D341Med (cell line): ENCODE results near the gene CEACAM16.
"Not testable (repeated sequence)": the region's sequence is repeated elsewhere in the genome, so short reads cannot be mapped to it uniquely, and the experiment has no call there.

Experiments used
- DNase-seq: peaks from one replicate; pipeline ENCODE4 v3.0.0; 2012; ENCODE audit warnings: low spot score

CEACAM16 gene

GRCh38 chr19:44677019-44677811 is 21.7 kb upstream of the CEACAM16 start:
- no peak for DNase-seq

- no peak for DNase-seq
Measured at GRCh38 chr19:44680536-44680935, 18.4 kb upstream of the CEACAM16 start.

DNA sequence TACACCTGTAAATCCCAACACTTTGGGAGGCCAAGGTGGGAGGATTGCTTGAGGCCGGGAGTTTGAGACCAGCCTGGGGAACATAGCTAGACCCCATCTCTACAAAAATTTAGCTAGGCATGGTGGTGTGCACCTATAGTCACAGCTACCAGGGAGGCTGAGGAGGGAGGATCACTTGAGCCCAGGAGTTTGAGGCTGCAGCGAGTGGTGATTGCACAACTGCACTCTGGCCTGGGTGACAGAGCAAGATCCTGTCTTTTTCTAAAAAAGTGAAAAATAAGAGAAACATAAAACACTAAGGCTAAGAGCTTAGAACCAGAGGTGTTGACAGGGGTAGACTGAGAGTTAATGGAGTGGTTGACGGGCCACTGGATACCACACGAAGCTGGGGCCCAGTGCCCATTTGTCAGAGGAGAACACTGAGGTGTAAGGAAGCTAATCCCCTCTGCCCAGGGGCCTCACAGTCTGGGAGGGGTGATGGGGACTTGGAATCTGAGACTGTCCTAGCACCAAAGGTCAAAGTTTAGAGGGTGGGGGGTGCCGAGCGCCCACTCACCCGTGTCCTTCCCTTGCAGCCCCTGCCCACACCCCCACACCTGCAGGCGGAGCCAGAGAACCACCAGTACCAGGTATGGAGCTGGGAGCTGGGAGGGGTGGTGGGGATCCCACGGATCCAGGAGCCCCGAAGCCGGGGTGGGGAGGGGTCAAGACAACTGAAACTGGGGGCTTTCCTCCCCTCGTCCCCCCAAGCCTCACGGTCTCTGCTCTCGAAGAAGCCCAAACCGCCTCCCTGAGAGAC is 16.8 kb upstream of the CEACAM16 start:
- DNase-seq, result no peak

DNA sequence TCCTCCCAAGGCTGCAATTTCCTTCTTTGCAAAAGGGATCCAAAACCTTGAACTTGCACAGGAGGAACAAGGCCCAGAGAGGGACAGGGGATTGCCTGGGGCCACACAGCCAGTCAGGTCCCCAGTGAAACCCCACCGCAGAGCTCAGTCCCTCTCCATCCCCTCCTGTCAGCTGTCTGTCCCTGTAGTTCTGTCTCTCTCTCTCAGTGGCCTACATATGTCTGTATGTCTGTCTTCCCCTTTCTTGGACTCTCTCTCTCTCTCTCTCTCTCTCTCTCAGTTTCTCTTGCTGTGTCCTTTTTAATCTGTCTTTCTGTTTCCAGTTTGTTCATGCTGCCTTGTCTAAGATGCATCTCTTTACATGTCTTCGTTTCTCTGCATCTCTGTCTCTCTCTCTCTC is 16.1 kb upstream of the CEACAM16 start:
- DNase-seq, result no peak

- no peak for DNase-seq
Measured at GRCh38 chr19:44683434-44684210, 15.3 kb upstream of the CEACAM16 start.

DNA sequence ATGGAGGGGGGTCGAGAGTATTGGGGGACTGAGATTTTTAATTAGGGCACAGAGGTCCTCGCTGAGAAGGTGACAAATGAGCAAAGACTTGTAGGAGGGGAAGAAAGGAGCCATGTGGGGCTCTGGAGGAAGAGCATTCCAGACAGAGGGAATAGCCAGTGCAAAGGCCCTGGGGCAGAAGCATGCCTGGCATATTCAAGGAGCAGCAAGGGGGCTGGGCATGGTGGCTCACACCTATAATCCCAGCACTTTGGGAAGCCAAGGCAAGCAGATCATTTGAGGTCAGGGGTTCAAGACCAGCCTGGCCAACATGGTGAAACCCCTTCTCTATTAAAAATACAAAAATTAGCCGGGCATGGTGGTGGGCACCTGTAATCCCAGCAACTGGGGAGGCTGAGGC is 14.6 kb upstream of the CEACAM16 start:
- DNase-seq, result not testable (repeated sequence)

DNA sequence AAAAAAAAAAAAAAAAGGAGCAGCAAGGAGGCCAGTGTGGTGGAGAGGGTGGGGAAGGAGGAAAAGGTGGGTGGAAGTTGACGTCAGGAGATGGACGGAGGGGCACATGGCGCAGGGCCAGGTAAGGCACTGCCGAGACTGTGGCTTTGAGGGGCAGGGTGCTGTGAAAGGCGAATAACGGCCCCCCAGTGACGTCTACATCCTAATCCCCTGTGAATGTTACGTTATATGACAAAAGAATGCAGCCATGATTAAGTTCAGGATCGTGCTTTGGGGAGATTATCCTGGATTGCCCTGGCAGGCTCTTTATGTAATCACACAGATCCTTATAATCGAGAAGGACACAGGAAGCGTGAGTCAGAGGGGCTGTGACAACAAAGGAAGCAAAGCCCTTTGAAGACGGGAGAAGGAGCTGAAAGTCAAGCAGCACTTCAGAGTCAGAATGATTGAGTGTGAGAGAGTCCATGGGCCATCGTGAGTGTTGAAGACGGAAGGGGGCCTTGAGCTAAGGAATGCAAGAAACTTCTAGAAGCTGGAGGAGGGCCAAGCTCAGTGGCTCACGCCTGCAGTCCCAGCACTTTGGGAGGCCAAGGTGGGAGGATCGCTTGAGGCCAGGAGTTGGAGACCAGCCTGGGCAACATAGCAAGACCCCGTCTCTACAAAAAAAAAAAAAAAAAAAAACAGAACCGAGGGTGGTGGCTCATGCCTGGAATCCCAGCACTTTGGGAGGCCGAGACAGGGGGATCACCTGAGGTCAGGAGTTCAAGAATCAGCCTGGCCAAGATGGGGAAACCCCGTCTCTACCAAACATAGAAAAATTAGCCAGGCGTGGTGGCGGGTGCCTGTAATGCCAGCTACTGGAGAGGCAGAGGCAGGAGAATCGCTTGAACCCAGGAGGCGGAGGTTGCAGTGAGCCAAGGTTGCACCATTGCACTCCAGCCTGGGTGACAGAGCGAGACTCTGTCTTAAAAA is 13.8 kb upstream of the CEACAM16 start:
- DNase-seq, result peak; percentile 56

- DNase-seq, result no peak
Measured at GRCh38 chr19:44685877-44686276, 13.1 kb upstream of the CEACAM16 start.

DNA sequence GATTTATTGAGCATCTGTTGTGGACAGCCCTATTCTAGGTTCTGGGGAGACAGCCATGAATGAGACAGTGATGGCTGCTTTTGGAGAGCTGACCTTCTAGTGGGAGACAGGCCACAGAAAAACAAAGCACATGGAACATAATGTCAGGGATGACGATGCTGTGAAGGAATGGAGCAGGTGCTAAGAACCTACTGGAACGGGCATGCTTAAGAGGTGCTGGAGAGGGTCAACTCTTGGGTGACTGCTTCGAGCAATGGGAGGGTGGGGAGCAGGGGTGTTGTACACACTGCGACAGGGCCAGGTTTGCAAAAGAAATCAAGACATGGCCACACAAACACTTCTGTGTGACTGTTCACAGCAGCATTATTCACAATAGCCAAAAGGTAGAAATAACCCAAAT is 12.1 kb upstream of the CEACAM16 start:
- DNase-seq, result no peak

GRCh38 chr19:44687888-44688287 is 11.1 kb upstream of the CEACAM16 start:
- no peak for DNase-seq

GRCh38 chr19:44689290-44690130 is 9.4 kb upstream of the CEACAM16 start:
- DNase-seq, result peak; percentile 86

- no peak for DNase-seq
Measured at GRCh38 chr19:44690131-44690440, 8.9 kb upstream of the CEACAM16 start.

- DNase-seq, result no peak
Measured at GRCh38 chr19:44692379-44692721, 6.6 kb upstream of the CEACAM16 start.

GRCh38 chr19:44694184-44694579 is 4.8 kb upstream of the CEACAM16 start:
- DNase-seq, result no peak

GRCh38 chr19:44696939-44697669 is 1.8 kb upstream of the CEACAM16 start:
- DNase-seq, result no peak

DNA sequence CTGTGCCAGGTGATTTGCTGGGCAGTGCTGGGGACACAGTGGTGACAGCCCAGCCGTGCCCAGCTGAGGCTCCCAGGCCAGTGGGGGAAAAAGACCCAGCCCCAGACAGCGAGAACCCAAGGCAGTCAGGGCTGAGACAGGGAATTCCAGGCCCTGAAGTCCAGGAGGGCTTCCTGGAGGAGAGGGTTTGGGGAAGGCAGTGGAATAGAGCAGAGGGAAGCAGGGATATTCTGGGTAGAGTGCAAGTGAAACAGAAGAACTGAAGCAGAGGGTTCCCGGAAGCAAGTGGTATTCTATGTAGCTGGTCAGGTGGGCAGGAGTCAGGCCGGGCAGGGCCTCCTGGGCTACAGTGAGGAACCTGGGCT is 1.3 kb upstream of the CEACAM16 start:
- DNase-seq, result no peak

DNA sequence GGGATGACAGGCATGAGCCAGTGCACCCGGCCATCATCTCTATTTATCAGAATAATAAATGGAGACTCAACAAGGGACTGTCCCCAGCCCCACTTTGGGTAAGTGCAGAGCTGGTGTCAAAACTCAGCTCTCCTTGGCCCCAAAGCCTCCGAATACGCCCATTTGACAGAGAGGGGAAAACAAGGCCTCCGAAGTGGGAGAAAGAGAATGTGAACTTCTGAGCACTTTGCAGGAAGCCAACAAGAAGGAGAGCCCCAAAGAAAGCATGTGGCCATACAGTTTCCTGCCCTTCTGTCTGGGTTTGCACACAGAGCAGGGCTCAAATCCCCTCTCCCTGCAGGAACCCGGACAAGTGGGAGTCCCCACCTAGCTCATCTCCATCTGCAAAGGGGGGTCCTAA is 1.6 kb downstream of the CEACAM16 start:
- no peak for DNase-seq

DNA sequence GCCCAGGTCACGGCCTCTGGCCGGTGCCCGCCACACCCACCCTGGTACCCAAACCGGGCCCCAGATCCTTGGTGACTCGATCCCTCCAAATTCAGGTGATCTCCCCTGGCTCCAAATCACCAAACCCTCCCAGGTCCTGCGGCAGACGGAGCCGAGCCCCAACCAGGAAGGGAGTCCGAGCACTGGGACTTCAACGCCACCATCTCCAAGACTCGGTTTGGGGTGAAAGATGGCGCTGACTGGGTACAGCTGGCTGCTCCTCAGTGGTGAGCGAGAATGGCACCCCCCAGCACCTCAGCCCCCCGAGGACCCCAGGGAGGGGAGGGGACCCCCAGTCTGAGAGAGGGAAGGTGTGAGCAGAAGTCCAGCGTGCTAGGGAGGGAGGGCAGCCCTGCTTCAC is 2.3 kb downstream of the CEACAM16 start:
- DNase-seq, result no peak

DNA sequence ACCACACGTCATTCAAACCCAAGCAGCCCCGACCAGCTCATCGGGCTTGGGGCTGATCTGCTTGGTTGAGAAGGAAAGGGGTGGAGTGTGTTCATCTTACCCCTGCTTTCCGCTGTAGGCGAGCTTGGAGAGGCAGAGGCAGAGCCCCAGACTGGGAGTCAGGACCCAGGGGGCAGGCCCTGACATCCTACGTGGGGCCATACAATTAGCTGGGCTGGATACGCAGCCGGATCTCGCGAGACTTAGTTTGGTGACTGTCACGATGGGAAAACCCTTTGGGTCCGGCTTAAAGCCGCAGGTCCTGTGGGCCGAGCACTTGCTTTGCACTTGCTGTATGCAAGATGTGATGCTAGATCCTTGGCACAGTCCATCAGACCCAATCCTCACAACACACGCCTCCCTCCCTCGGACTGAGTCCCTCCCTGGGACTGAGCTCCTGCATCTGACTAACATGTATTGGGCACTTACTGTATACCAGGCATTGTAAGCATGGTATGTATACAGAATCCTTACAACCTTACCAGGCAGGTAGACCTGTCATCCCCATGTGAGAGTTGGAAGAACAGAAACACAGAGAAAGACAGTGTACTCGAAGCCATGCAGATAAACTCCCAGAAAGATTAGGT is 3.7 kb downstream of the CEACAM16 start:
- no peak for DNase-seq
